Measurements from ENCODE around the gene MSLN.
"Not testable (repeated sequence)": the region's sequence is repeated elsewhere in the genome, so short reads cannot be mapped to it uniquely, and the experiment has no call there.

Gene MSLN

GRCh38 chr16:735982-736453 is 24.5 kb upstream of the MSLN start:
- DNase-seq (ENCODE audit: low read depth), result no peak

- DNase-seq (ENCODE audit: low read depth), result no peak
These were observed 23.5 kb upstream of the MSLN start for GRCh38 chr16:736936-737481.

- DNase-seq (ENCODE audit: low read depth), result no peak
These were observed 20.7 kb upstream of the MSLN start for GRCh38 chr16:739560-740458.

- no peak for DNase-seq (ENCODE audit: low read depth)
These were observed 20.1 kb upstream of the MSLN start for GRCh38 chr16:740459-740763.

GRCh38 chr16:740764-741505 is 19.6 kb upstream of the MSLN start, which contains the start of gene CIAO3:
Gene CIAO3 (minus strand): TSS chr16:740997. CDS start chr16:740985, 12 bp downstream.
- peak; percentile 58 for DNase-seq (ENCODE audit: low read depth)

GRCh38 chr16:741986-742629 is 18.4 kb upstream of the MSLN start:
- no peak for DNase-seq (ENCODE audit: low read depth)

GRCh38 chr16:742894-743293 is 17.6 kb upstream of the MSLN start:
- DNase-seq (ENCODE audit: low read depth), result not testable (repeated sequence)

GRCh38 chr16:743794-744500 is 16.6 kb upstream of the MSLN start:
- DNase-seq (ENCODE audit: low read depth), result no peak

GRCh38 chr16:745739-746138 is 14.8 kb upstream of the MSLN start:
- DNase-seq (ENCODE audit: low read depth), result no peak

GRCh38 chr16:746637-747036 is 13.9 kb upstream of the MSLN start:
- DNase-seq (ENCODE audit: low read depth), result no peak

- DNase-seq (ENCODE audit: low read depth), result no peak
These were observed 12.4 kb upstream of the MSLN start for GRCh38 chr16:747978-748746.

- DNase-seq (ENCODE audit: low read depth), result no peak
These were observed 11.5 kb upstream of the MSLN start for GRCh38 chr16:749010-749409.

- DNase-seq (ENCODE audit: low read depth), result no peak
These were observed 10.0 kb upstream of the MSLN start for GRCh38 chr16:750485-750884.

GRCh38 chr16:751152-752006 is 9.2 kb upstream of the MSLN start:
- DNase-seq (ENCODE audit: low read depth), result no peak

- DNase-seq (ENCODE audit: low read depth), result no peak
These were observed 8.6 kb upstream of the MSLN start for GRCh38 chr16:752007-752312.

- DNase-seq (ENCODE audit: low read depth), result not testable (repeated sequence)
These were observed 6.4 kb upstream of the MSLN start for GRCh38 chr16:754121-754607.

GRCh38 chr16:754656-755055 is 5.9 kb upstream of the MSLN start:
- DNase-seq (ENCODE audit: low read depth), result no peak

- no peak for DNase-seq (ENCODE audit: low read depth)
These were observed 4.1 kb upstream of the MSLN start for GRCh38 chr16:756428-756827.

- DNase-seq (ENCODE audit: low read depth), result no peak
These were observed 1.2 kb upstream of the MSLN start for GRCh38 chr16:759110-759910.
